ENCODE measurements around the gene ZNF428.

GRCh38 chr19:43562226-43562697 is 57.2 kb downstream of the ZNF428 start:
- TF ChIP-seq, protein P1, sequence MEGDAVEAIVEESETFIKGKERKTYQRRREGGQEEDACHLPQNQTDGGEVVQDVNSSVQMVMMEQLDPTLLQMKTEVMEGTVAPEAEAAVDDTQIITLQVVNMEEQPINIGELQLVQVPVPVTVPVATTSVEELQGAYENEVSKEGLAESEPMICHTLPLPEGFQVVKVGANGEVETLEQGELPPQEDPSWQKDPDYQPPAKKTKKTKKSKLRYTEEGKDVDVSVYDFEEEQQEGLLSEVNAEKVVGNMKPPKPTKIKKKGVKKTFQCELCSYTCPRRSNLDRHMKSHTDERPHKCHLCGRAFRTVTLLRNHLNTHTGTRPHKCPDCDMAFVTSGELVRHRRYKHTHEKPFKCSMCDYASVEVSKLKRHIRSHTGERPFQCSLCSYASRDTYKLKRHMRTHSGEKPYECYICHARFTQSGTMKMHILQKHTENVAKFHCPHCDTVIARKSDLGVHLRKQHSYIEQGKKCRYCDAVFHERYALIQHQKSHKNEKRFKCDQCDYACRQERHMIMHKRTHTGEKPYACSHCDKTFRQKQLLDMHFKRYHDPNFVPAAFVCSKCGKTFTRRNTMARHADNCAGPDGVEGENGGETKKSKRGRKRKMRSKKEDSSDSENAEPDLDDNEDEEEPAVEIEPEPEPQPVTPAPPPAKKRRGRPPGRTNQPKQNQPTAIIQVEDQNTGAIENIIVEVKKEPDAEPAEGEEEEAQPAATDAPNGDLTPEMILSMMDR (IDR thresholded peaks at IDR 0.05; ENCODE audit: low read depth, low read length, poor library complexity, severe bottlenecking): no peak
- no peak for TF ChIP-seq EZH2phosphoT487 (IDR thresholded peaks at IDR 0.05; ENCODE audit: borderline replicate concordance, low read length)
